ENCODE data around the gene ALS2.

DNA sequence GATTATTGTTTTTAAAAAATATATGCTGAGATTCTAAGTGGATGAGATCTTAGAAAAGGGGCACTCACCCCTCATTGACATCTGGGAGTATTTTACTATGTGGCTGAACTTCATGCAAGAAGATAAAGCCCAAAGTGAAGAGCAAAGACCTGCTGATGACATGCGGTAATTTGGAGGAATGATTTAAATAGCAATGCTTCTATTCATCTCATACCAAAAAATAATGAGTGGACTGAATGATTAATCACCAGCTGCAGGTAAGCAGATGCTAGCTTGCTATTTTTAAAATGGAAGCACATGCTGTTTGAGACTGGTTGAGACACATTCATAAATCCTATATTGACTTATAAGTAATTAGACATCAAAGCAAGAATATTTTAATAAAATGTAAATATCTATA is 12.9 kb upstream of the ALS2 start:
- TF ChIP-seq, protein P1, sequence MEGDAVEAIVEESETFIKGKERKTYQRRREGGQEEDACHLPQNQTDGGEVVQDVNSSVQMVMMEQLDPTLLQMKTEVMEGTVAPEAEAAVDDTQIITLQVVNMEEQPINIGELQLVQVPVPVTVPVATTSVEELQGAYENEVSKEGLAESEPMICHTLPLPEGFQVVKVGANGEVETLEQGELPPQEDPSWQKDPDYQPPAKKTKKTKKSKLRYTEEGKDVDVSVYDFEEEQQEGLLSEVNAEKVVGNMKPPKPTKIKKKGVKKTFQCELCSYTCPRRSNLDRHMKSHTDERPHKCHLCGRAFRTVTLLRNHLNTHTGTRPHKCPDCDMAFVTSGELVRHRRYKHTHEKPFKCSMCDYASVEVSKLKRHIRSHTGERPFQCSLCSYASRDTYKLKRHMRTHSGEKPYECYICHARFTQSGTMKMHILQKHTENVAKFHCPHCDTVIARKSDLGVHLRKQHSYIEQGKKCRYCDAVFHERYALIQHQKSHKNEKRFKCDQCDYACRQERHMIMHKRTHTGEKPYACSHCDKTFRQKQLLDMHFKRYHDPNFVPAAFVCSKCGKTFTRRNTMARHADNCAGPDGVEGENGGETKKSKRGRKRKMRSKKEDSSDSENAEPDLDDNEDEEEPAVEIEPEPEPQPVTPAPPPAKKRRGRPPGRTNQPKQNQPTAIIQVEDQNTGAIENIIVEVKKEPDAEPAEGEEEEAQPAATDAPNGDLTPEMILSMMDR (IDR thresholded peaks at IDR 0.05 in 4 of 5, conservative IDR thresholded peaks at IDR 0.05 in 1 of 5): no peak
- no peak for TF ChIP-seq POLR2A (IDR thresholded peaks at IDR 0.05)

Measured in gastrocnemius medialis (tissue), 4 donors.